ENCODE measurements around the gene PRAME.

DNA sequence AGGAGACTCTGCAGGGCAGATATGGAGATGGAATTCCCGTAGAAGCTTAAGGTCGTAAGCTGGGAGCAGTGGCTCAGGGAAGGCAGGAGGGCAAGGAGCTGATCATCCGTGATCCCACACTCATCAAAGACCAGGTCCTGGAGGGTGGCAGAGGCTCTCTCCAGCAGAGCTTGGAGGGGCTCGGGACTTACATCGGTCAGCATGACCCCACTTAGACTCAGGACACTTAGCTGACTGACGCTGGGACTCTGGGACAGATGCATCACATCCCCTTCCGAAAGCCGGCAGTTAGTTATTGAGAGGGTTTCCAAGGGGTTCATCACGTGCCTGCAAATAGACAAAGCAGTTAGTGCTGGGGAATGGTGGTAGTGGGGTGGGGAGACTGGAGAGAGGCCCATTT lies 10.7 kb downstream of the PRAME start:
- TF ChIP-seq, protein P1, sequence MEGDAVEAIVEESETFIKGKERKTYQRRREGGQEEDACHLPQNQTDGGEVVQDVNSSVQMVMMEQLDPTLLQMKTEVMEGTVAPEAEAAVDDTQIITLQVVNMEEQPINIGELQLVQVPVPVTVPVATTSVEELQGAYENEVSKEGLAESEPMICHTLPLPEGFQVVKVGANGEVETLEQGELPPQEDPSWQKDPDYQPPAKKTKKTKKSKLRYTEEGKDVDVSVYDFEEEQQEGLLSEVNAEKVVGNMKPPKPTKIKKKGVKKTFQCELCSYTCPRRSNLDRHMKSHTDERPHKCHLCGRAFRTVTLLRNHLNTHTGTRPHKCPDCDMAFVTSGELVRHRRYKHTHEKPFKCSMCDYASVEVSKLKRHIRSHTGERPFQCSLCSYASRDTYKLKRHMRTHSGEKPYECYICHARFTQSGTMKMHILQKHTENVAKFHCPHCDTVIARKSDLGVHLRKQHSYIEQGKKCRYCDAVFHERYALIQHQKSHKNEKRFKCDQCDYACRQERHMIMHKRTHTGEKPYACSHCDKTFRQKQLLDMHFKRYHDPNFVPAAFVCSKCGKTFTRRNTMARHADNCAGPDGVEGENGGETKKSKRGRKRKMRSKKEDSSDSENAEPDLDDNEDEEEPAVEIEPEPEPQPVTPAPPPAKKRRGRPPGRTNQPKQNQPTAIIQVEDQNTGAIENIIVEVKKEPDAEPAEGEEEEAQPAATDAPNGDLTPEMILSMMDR (IDR thresholded peaks at IDR 0.05; ENCODE audit: insufficient read depth, low read length, poor library complexity, severe bottlenecking), result no peak
- no peak for TF ChIP-seq EZH2phosphoT487 (conservative IDR thresholded peaks at IDR 0.05; ENCODE audit: low read length)
